IPS-NIHi7 (cell line): ENCODE results near the gene COL8A1.

Source experiments
- DNase-seq: peaks from one replicate; pipeline ENCODE4 v3.0.0; 2012; ENCODE audit warnings: mixed read lengths; ENCODE audit errors: extremely low spot score

COL8A1 gene

GRCh38 chr3:99639579-99639978 lies 1.2 kb downstream of the COL8A1 start:
- DNase-seq: no peak

- no peak for DNase-seq
These were observed 1.9 kb downstream of the COL8A1 start for GRCh38 chr3:99640214-99640851.

- no peak for DNase-seq
These were observed 3.1 kb downstream of the COL8A1 start for GRCh38 chr3:99641480-99641879.

GRCh38 chr3:99641982-99642381 lies 3.6 kb downstream of the COL8A1 start:
- DNase-seq: no peak

GRCh38 chr3:99644017-99644416 lies 5.6 kb downstream of the COL8A1 start:
- DNase-seq: no peak

- DNase-seq: no peak
These were observed 6.4 kb downstream of the COL8A1 start for GRCh38 chr3:99644746-99645145.

DNA sequence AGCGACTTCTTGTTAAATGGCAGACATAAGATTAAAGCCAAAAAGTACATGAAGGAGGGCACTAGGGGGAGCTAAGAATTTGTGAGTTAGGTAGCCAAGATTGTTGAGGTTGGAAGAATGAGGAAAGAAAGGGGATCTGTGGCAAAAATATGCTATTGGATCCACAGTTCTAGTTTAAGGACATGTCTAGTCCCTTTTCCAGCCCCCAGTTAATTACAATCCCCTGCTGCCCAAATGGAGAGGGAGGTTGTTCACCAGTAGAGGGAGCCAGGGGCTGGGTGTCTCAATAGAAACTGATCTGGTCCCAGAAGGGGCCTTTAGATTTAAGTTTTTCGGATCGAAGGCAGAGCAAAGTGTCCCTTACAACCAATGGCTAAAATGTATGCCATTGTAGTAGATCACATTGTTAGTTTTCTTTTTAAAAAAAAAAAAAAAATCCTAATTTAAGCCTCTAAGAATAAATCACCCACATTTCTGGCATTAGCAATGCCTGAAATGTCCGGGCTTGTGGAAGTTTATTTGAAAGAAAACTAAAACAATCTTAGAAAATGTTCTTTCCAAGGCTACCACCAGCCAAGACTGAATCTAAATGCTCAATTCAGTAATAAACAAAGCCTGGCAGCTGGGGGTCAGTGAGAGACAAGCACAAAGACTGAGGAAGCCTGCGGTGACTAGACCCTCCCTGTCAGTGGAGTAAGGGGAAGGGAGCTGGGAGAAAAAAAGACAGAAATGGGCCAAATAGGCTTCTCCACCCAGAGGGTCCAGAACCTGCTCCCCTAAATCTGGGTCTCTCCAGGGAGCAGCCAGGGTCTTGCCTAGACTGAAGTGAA lies 7.1 kb downstream of the COL8A1 start:
- DNase-seq: peak; percentile 52

DNA sequence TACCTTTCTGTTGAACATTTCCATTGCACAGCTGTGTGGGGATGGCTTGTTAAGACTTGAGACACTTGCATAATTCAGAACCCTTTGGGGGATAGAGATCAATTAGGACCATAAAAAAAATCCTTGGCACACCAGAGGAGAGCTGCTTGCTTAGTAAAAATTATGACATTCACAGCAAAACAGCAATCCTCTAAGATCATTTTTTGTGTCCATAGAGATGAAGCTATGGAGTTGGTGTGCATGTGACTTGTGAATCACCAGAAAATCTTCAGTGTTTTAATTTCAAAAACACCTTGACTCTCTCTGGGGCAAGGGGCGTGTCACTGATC lies 7.7 kb downstream of the COL8A1 start:
- no peak for DNase-seq

DNA sequence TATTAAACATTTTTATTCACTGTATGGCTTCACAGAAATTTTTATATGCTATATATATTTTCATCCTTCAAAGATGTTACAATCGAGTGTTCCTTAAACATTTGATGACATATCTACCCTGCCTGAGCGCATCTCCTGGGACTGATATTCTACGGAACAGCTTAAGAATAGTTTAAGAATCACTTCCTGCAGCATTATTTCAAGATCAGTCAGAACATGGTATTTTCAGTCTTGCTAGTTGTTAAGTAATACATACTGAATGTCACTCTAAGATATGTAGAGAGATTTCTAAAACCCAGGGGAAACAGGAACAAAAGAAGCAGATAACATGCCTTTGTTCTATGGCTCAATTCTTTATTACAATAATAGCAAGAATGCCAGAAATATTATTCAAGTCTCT lies 8.7 kb downstream of the COL8A1 start:
- DNase-seq: no peak

- no peak for DNase-seq
These were observed 9.7 kb downstream of the COL8A1 start for GRCh38 chr3:99648101-99648500.

GRCh38 chr3:99648516-99648915 lies 10.1 kb downstream of the COL8A1 start:
- no peak for DNase-seq

- no peak for DNase-seq
These were observed 13.1 kb downstream of the COL8A1 start for GRCh38 chr3:99651531-99651930.

- no peak for DNase-seq
These were observed 18.2 kb downstream of the COL8A1 start for GRCh38 chr3:99656624-99657023.

DNA sequence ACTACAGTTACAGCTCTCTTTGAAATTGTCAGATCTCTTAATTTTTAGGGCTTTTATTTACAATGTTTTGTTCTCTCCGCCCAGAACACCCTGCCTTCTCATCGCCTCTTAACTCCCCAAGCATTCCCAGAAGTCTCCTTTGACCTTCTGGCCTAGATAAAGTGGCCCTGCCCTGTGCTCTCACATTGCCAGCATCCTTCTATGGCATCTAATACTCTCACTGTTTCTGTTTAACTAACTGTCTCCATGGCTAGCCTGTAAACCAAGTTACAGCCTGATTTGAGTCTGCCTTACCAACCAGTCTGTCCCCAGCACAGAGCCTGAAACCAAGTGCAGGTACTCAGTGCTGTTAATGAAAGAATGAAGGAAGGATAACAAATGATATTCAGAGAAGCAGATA lies 19.9 kb downstream of the COL8A1 start:
- no peak for DNase-seq

DNA sequence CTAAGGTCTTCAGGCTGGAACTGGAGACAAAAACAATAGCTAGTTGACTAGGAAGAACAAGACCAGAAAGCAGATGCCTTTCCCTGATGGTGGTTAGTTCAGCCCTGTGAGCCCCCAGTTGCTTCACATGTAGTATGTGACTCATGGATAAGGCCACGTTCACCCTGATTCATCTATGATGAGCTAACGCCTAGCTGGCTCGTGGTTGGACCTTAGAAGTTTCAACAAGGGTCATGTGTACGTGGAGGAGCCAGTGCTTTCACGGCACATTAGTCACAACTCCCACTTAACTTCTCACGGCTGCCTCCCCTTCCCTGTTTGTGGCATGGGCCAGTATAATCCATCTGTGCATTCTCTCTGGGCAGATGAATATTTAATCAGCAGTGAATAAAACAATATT lies 20.6 kb downstream of the COL8A1 start:
- DNase-seq: no peak

DNA sequence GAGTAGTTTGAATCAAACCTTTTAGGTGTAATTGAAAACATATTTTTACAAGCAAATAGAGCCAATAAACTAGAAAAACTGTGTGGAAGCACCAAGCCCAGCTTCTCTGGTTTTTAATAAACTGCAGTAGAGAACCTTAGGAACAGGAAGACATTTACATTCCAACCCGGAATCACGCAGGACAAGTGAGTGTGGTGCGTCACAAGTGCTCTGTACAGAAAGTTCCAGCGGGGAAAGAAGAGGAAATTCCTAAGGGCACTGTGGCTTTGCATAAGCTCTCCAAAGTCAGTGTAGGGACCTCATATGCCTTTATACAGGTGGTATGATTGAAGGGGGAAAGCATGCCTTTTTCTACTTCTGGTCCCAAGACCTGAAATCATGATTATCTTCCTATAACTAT lies 21.6 kb downstream of the COL8A1 start:
- no peak for DNase-seq

GRCh38 chr3:99662838-99663570 lies 24.6 kb downstream of the COL8A1 start:
- no peak for DNase-seq

DNA sequence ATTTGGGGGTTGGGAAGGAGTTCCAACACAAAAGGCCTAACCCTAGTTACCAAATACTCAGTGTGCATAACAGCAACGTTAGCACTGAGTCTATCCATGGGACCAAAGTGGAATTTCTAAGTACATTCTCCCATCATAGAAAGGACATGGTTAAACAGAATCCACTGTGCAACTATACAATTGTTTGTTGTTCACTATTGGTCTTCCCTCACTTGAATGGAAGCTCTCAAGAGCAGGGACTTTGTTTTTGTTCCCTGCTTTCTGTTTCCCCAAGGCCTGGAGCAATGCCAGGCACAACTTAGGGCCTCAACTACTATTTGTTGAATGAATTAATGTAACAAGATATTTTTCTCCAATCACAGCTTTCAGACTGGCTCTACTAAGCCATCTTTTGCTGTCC lies 25.6 kb downstream of the COL8A1 start:
- DNase-seq: no peak

- DNase-seq: no peak
These were observed 26.6 kb downstream of the COL8A1 start for GRCh38 chr3:99665017-99665416.

DNA sequence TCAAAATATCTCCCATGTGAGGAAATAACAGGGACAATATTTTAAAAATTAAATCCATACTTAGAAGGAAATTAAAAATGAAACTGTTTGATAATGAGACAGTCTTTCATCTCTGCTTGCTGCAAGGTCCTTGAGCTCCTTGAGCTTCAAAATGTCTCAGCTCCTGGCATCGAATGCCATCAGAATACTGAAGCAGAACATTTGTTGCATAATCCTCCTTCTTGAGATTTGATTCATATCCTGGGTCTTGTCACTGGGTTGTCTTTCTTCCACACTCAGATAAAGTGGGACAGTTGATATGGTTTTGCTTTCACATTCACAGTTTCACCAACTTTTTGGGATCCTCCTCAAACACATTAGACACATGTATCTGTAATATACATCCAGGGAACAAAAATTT lies 27.8 kb downstream of the COL8A1 start:
- no peak for DNase-seq

DNA sequence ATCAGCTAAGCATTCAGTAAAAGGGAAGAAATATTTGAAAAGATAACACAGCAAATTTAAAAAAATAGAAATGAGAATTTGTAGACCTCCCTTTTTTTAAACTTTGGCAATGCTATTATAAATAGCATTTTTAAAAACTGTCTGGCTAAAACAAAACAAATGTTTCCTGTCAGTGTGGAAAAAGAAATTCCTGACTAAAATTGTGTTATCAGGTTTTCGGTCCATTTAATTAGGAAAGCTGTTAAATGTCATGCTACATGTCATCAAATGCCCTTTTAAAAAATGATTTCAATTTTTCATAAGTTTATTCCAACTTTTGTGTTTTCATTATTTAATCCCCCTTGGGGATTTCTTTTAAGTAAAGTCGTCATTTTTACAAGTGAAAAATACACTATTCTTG lies 29.6 kb downstream of the COL8A1 start:
- no peak for DNase-seq

DNA sequence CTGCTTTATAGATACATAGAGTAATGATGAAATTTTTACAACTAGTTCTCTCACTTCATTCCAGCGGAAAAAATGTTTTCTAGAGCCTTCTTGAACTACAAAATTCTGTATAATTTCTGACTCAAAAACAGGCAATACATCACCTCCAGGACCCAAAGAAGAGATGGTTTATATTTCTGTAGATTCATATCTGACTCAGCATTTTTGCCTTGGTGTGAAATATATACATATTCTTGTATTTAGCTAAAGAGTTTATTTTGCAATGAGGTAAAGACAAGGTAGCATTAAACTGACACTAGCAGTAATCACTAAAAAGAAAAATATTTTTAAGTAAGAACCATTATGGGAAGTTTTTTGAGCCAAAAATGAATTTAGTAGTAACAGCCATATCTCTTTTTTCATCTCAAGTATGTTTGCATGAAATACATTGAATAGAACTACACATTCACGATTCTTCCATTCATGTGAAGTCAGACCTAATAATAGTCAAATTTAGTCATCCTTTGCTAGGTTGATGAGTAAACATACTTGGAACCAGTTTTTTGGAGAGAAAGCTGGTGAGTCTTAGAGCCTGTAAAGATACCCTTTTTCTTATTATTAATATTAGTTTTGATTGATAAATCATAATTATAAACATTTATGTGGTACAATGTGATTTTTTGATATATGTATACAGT lies 31.6 kb downstream of the COL8A1 start:
- no peak for DNase-seq
